Activated T-cell treated with anti-CD3 and anti-CD28 coated beads for 48 hours (primary cell): ENCODE measurements around the gene VARS1.
"Not testable (repeated sequence)": the region's sequence is repeated elsewhere in the genome, so short reads cannot be mapped to it uniquely, and the experiment has no call there.

ENCODE experiments used
- DNase-seq: peaks from one replicate; pipeline ENCODE4 v3.0.0-alpha.2; 2020; ENCODE audit warnings: low read depth

The VARS1 gene

GRCh38 chr6:31794294-31794865 is 1.2 kb downstream of the VARS1 start:
- no peak for DNase-seq

- DNase-seq = not testable (repeated sequence)
Measured at GRCh38 chr6:31793927-31794245, 1.7 kb downstream of the VARS1 start.

- DNase-seq = no peak
Measured at GRCh38 chr6:31792761-31793171, 2.8 kb downstream of the VARS1 start.

GRCh38 chr6:31792090-31792374 is 3.5 kb downstream of the VARS1 start:
- DNase-seq = no peak

- DNase-seq = no peak
Measured at GRCh38 chr6:31791324-31792089, 4.0 kb downstream of the VARS1 start.

- no peak for DNase-seq
Measured at GRCh38 chr6:31785475-31785874, 10.1 kb downstream of the VARS1 start.

GRCh38 chr6:31784098-31784925 is 11.2 kb downstream of the VARS1 start:
- no peak for DNase-seq

- no peak for DNase-seq
Measured at GRCh38 chr6:31782126-31782855, 13.3 kb downstream of the VARS1 start.

GRCh38 chr6:31781244-31782125 is 14.1 kb downstream of the VARS1 start:
- no peak for DNase-seq

GRCh38 chr6:31780507-31781243 is 14.9 kb downstream of the VARS1 start:
- no peak for DNase-seq

GRCh38 chr6:31779908-31780307 is 15.6 kb downstream of the VARS1 start:
- DNase-seq = no peak

GRCh38 chr6:31778999-31779885 is 16.3 kb downstream of the VARS1 start:
- no peak for DNase-seq

- no peak for DNase-seq
Measured at GRCh38 chr6:31778193-31778592, 17.4 kb downstream of the VARS1 start.

- DNase-seq = no peak
Measured at GRCh38 chr6:31777667-31778050, 17.9 kb downstream of the VARS1 start.

- DNase-seq = peak; percentile 75
Measured at GRCh38 chr6:31776989-31777666, 18.4 kb downstream of the VARS1 start, which contains the start of gene VWA7. VWA7 (minus strand) TSS chr6:31777328; CDS start chr6:31776779, 549 bp downstream.

- DNase-seq = no peak
Measured at GRCh38 chr6:31776485-31776988, 19.0 kb downstream of the VARS1 start.

- no peak for DNase-seq
Measured at GRCh38 chr6:31775633-31776484, 19.7 kb downstream of the VARS1 start.

- DNase-seq = no peak
Measured at GRCh38 chr6:31775184-31775583, 20.4 kb downstream of the VARS1 start.
